ENCODE data around the gene AEBP1.

The AEBP1 gene

DNA sequence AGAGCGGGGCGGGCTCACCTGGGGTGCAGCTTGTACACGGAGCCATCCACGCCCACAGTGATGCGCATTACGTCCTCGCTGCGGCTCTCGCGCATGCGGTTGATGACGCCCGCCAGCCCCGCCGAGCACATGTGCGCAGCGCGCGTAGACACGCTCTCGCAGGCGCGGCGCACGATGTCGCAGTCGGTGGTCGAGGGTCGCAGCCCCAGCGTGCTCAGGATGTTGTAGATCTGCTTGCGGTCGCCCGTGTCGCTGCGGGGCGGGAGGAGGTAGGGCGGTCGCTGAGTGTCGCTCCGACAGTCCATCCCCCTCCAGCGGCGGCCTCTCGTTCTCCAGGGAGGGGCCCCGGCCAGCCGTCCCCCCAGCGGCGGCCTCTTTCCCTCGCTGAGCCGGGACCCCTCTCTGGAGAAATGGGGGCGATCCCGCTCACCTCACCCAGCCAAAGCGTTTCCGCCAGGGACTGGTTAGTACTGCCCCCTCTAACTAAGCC is 41.4 kb downstream of the AEBP1 start:
- peak; percentile 19 for DNase-seq

DNA sequence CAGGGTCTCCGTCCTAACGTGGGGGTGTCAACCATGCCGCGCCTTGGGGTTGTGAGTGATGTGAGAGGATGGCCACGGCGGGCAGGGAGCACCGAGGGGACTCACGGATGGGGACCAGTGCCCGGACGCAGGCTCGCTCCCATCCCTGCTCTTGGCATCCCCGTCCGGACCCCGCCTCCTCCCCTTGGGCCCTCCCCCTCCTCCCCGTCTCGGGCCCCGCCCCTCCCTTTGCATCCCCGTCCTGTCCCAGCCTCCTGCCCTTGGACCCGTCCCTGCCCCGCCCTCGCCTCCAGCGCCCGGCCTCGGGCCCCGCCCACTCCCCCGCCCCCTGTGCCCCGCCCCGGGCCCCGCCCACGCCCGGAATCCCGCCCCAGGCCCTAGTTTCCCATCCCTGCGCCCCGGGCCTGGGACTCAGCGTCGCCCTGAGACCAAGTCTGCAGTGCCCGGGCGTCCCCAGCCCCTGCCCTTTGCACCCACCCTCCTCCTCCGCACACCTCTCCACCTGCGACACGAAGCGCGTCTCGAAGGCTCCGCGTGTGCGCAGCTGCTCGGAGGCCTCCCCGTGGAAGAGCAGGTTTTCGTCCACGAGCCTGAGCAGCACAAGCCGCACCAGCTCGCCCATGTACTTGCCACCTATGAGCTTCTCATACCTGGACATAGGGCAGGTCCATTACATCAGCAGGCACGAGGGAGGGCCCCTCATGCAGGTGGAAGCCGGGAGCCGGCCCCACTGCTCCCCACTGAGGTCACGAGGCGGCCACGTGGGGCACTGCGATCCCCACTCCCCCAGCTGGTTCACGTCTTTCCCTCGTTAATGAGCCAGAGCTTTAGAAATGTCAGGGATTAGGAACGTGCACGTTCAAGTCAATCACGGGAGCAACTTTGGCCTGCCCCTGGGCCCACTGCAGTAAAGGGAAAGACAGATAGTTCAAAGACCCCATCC is 42.1 kb downstream of the AEBP1 start:
- DNase-seq = peak; percentile 69

DNA sequence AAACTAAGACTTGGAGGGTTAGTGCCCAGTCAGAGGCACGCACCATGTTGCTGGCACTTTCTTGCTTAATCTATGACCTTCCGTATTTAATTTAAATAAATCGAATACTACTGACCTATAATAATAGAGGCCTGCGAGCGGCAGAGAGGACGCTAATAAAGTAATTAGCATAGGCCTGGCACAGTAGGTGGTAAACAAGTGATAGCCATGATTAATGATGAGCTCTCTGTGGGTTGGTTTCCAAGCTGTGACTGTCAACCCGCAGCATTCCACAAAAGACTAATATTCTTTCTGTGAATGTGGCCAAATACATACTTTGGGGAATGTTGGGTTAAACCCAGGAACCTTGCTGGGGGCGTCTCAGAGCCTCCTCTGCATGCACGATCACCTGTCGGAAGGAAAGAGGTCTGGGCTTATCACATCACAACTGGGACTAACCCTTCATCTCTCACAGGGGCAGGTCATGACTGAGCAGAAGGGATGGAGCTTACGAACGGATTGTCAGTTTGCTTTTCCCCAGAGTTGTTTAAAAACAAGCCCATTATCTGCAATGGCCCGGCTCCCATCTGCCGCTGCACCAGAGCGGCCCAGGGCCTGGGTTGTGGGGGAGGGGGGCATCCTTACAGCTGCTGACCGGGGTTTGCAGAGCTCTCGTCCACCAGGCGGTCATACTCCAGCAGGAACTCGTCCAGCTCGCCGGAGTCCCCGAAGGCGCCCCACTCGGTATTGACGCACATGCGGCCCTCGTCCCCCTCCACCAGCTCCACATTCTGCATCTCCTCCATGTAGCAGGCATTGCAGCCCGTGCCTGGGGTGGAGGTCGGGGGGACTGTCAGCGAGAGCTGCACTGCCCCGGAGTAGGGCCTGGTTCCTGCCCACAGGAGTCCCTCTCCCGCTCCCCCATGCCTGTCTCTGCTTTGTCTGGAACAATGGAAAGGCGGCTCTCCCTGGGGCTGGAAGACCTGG is 43.2 kb downstream of the AEBP1 start:
- no peak for DNase-seq

DNA sequence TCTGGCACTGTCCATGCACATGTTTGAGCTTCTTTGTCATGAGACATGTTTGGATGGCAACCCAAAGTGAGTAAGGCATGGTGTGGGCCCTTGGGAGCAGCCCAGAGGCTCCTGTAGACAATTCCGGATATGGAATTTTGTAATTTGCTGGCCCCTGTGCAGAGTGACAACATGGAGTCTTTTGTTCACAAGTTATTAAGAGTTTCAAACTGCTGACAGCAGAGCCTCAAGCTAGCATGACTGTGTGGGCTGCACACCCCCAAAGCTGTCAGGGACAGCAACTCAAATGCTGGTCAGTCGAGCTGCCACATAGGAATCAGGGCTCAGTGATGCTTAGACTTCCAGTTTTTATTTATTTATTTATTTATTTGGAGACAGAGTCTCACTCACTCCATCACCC is 44.0 kb downstream of the AEBP1 start:
- DNase-seq = no peak

DNA sequence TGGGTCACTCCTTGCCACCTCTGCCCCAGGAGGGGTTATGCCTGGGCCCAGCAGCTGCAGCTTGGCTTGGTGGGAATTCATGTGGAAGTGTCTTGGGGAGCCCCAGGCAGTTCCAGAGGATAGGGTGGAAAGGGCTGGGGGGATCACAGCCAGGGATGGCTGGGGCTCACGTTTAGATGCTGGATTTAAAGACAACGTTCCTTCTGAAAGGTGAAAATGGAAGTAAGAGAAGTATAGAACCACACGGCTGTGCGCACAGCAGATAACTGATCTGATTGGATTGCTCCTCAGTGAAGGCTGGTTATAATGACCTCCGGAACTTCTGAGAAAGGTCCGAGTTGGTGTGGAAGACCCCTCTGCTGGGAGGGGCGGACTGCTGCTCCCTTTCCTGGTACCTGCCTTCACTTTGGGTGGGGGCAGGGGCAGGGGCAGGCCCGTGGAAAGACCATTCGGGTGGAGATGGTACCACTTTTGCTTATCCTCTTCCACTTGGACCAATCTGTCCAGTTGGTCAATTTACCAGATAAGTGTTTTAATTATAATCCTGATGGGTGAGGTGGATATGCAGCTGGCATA is 44.9 kb downstream of the AEBP1 start:
- DNase-seq = no peak

DNA sequence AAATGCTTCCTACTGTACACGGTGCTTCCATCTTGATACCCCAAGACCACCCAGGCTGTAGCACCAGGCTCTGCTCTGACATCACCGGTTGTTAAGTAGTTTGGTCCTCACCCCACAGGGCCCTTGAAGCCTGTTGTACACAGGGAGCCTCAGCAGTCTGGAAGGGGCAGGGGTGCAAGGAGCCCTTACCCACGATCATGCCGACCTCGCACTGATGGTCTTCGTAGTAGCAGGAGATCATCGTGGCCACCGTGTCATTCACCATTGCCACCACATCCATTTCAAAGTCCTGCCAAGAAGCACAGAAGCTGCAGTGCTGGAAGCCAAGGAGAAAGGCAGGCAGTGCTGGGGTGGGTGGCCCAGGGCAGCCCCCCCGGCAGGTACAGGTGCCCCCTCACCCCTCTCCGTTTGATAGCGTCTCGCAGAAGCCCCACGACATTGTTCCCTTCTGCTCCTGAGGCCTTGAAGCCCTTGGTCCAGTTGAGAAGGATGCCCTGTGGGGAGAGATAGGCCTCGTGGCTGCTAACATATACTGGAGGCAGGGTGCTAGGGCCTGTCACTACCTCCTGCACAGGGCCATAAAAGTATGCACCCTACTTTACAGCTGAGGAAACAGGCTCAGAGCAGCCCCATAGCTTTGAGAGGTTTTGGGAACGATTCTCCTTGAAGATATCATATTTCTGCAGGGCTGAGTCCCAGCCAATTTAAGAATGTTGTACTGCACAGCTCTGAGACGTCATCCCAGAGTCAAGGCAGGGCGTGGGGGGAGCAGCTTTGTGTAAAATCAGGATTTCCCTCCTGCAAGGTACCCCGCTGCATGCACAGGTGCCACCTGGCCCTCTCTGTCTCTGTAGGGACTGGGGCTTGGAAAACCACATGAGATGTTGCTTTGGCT is 45.7 kb downstream of the AEBP1 start:
- no peak for DNase-seq

DNA sequence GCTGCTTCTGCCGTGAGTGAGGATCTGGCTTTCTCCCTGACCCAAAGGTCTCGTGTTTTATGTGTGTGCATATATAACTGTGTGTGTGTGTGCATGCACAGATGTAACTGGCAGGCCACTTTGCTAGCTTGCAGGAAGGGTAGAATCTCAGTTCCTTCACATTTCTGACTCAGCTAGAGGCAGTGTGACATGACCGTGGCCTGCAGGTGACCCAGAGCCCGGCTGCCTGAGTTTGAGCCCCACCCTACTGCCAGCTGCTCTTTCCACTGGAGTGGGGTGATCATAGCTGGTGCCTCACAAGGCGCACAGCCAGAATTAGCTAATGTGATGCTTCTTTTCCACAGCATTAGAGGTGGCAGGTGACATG is 46.3 kb downstream of the AEBP1 start:
- DNase-seq = no peak

DNA sequence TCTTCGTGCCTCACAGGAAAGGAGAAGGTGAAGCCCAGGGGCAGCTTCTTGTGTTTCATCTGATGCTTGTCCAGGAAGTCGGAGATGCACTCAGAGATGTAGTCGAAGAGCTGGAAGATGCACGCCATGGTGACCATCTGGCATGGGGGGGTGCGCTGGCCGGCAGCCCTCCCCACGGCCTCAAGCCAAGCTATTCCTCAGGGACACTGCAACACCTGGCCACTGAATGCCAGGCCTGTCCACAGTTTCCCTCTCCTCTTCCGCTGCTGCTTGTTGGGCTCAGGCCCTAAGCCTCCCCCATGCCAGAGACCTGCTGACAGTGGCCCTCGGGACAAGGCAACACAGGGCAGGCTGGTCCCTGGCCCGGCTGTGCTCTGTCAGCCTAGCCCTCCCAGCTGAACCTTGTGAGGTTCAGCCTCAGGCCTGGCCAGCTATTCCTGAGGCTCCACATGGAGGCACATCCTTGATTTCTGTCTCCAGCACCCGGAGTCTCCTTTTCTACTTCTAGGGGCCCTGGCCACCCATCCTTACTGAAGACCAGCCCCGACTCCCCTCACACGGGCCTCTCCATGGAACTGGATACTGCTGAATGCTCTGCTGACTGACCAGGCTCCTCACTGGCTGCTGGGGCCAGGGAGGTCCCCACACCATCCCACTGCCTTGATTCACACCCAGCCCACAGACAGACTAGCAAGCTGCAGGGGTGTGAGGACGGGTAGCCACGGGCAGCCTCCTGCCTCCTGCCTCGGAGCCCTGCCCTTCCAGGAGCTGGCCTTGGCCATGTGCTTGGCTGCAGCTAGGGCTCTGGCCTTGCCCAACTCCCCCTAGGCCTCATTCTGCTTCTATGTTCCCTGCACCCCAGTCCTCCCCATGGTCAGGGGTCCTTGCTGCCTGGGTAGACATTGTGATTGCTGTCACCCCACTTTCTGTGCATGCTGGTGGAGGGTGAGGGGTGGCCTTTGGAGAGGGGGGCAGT is 47.1 kb downstream of the AEBP1 start:
- DNase-seq = no peak

DNA sequence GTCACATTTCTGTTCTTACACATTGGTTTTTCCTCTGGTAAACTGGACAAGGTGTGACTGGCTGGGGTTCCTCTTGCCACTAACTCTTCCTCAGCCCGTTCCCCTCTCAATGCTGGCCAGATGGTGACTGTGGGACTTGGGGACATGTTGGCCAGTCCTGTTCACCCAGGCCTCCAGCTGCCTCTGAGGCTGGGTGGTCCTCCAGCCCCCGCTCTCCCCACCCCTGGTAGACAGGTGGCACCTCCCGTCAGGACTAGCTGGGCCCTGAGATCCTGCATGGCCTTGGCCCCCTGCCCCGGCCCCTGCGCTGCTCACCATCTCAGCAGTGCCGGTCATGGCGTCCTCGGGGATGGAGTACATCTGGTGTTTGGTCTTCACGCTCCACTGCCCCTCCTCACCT is 47.8 kb downstream of the AEBP1 start:
- no peak for DNase-seq

DNA sequence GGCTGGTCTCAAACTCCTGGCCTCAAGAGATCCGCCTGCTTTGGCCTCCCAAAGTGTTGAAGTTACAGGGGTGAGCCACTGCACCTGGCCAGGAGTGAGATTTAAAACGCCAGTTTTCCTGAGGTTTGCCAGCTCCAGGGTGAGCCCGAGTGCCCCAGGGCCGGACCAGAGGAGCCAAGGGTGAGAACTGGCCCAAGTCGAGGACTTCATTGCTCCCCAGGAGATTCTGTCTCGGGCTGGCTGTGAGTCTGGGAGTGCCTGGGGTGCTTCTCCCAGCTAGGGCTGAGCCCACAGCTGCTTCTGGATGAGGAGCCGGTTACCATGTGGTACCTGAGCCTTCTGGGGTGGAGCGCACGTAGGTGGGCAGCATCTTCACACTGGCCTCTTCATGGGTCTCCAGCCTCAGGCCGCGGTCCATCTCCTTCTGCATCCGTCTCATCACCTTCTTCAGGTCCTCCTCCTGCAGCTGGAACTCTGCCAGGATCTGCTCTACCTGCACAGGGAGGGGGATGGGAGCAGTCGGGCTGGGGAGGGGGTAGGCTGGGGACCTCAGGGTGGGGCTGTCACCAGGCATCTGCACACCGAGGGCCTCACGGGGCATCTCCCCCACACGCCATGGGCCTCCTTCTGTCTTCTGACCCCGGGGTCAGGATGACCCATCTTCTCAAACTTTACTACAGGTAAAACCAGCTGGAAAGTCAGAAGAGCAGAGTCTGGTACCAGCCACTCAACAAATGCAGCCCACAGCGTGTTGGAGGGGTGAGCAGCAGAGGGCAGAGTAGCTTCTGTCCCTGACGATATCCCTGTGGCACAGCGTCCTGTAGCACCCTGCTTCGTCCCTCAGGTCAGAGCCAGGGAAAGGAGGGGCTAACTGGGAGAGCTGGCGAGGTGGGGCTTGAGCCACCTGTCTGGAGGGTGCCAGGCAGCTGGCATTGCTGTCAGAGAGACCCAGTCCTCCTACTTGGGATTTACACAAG is 49.1 kb downstream of the AEBP1 start:
- no peak for DNase-seq

DNA sequence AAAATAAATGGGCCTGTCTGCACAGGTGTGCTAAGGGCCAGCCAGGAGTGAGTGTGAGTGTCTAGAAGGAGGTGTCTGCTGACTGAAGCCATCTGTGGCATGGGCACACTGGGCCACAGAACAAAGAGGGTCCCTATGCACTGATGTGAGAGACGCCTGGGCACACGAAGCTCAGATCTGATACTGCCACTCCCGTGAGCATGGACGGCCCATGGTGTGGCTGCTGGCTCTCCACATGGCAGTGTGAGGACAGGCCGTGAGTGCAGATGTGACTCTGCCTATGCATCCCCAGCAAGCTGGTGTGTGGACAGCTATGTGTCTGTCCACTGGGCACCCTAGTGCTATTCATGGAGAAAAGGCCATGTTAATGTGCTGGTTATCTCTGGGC is 49.8 kb downstream of the AEBP1 start:
- DNase-seq = no peak

DNA sequence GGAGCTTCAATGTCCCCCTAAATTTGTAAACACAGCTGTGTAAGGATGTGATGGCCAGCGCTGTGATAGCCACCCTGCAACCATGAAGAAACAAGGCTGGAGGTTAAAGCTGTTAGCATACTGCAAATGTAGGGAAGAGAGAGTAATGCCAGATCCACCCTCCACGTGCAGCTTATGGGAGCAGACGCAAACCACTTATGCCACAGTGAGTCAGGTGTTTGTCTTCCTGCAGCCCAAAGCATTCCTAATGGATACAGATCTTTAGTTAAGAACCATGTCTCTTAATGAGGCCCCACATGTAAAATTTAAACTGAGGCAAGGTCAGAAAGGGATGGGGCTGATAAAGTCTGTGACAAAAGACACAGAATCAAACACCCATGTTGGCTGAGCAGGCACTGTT is 50.6 kb downstream of the AEBP1 start:
- no peak for DNase-seq

DNA sequence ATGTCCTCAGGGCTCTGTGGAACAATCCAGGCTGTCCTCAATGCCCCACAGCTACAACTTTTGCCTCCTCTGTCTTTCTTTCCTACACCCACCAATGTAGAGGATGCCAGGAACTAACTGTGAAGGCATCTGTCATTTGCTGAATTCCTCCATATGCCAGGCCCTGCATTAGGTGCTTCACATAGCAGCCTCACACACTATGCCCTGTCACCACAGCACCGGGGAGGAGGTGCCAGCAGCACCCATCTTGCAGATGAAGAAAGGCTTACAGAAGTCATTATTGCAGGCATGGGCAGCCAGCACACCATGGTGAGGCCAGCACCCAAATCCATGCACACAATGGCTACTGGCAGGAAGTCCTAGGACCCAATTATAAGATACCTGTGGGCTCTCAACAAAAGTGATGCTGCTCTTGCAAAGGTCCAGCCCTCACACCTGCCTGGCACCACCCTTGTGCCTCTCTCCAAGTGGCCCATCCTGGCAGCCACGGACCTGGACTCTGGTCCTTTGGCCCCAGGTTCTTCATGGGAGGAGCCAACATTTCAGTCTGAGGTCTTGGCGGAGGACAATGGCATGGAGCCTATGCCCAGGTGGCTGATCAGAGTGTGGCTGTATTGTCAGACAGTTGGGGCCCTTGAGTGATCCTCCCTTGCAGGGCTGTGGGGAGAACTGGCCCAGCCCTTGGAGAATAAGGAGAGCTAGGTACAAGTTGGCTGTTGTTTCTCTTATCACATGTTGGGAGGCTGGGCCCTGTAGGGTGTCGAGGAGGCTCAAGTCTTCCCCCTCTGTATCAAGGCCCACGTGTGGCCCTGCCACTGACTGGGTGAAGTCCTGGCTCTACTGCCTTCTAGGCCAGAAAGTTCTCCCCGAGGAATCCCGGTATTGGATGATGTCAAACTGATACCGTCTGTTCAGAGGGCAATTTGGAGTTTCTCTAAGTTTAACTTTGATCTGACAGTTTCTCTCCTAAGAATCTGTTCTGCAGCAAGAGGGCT is 51.3 kb downstream of the AEBP1 start:
- DNase-seq = no peak

DNA sequence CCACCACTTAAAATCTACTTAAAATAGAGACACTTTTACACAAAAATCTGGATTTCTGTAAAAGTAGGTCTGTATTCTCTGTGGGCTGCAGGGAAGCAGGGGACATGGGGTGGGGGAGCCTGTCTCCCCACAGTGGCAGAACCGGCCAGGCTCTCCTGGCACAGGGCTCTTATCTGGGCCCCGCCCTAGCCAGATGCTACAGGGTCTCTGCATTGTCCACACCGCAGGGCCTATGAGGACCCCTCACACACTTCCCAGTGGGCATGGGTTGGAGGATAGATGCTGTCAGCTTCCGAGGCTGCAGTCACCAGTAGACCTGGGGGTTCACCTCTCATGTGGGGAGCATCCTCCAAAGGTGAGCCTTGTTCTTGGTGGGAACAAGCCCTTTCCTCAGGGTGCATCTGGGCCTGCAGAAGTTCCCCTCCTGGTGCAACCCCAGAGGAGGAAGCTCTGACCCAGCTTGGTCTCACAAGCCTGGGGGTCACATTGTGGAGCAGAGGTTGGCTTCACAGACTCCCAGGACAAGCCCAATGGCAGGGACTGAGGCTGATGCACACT is 52.4 kb downstream of the AEBP1 start:
- no peak for DNase-seq

DNA sequence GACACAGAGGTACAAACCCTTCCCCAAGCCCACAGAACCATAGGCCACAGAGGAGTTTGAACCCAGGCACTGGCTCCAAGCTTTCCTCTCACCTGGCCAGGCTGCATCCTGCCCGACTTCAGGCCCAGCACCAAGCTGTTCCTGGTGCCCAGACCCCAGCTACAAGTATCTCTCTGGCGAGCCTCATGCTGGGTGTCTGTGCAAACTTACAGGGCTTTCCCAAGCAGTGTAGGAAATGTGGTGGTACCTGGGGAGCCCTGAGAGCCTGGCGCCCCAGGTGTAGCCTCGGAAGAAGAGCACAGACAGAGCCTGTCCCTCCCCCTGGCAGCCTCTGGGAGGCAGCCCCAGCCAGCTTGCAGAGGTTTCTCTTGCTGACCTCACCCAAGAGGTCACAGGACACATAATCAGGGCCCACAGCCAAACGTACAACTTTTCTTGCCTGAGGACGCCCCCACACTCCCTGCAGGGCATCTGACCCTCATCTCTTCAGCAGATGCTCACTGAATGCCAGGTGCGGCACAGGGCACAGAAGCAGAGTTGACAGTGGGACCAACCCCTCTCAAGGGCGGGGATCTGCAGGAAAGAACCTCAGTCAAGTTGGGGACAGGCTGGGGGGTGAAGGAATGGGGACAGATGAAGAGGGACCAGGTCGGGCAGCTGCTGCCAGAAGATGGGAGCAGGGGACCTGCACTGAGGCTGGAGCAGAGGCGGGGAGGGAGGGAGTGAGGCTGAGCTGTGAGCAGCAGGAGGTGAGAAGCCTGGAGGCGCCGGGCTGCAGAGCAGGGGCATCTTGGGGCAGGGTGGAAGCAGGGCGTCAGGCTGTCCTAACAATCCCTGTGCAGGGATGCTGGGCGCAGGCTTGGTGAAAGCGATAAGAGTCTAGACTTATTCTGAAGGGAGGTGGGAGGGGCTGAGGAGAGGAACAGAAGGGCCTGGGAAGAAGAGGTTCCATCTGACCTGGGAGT is 53.3 kb downstream of the AEBP1 start:
- no peak for DNase-seq

DNA sequence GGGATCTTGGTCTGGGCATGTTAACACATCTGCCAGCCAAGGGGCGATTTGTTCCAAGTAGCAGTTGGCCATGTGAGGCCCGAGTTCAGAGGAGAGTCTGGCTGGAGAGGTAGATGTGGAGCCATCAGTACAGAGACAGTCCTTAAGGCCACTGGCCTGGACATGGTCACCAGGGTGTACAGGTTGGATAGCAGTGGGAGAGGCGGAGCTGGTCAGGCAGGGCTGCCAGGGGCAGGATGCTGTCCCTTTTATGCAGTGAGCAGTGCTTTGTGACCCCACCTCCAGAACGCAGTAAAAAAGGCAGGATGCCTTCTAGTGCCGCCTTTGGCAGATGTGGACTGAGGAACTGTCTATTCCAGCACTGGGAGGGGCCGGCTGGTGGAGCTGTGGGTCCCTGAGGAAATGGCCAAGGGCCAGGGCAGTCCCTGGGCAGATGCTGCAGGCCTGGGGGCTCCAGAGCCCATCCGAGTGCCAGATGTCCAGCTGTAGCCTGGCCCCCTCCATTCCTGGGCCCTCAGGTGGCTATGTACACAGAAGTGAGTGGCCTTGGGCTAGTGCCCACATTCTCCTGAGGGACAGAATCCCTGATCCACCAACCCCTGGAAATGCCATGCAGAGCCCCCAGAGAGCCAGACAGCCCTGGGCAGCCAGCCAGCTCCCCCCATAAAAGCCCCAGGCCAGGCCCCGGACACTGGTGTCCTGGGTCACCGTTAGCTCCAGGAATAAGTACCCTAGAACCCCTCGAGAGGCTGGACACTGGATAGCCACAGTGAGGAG is 54.1 kb downstream of the AEBP1 start:
- DNase-seq = no peak

Data from fibroblast of skin of right quadriceps (primary cell).